GM18499 (cell line): ENCODE measurements around the gene ADGB.
"Not testable (repeated sequence)": the region's sequence is repeated elsewhere in the genome, so short reads cannot be mapped to it uniquely, and the experiment has no call there.

ENCODE experiments used
- ATAC-seq: cut with Tn5 transposase; IDR thresholded peaks from one replicate; pipeline ENCODE4 v1.9.1; 2021; ENCODE audit warnings: moderate number of reproducible peaks; ENCODE audit not compliant: insufficient read depth, unreplicated experiment

ADGB gene

GRCh38 chr6:146598772-146599405, at the start of gene ADGB:
ADGB (plus strand) TSS chr6:146598972; CDS start chr6:146599041, 69 bp downstream.
- ATAC-seq = no peak

DNA sequence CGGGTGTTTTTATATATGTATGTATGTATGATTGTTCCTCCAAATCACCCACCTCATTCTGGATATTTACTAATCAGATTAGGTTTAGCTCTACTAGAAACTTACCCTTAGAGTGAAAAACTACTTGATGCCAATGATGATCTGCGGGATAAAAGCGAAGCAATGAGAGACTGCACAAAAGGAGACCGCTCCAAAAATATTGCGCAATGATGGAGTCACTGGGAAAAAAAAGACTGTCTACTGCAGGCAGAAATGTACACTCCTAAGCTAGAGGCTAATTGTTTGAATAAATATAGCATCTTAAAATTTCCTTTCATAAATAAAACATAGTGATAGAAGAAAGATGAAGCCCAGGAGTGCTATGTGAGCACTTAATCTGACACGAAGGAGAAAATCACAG, 47.9 kb upstream of the ADGB start:
- ATAC-seq = no peak

DNA sequence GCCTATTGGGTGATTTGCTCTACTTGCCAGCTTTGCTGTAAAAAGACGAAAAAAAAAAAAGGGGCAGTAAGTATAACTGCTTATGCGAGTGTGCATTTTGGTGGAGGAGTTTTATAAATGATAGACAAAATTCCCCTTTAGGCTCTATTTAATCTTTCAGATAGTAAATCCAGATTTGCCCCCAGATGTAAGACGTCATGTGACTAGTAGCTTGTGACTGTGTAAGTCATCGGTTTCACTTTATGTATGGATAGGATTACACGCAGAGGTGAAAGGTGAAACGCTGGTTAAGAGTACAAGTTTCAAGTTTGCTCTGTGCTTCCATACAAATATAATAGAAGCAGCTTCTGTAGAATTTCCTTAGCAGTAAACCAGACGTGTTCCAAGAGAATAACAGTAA, 47.2 kb upstream of the ADGB start:
- ATAC-seq = no peak

GRCh38 chr6:146553377-146554135, 45.2 kb upstream of the ADGB start:
- no peak for ATAC-seq

DNA sequence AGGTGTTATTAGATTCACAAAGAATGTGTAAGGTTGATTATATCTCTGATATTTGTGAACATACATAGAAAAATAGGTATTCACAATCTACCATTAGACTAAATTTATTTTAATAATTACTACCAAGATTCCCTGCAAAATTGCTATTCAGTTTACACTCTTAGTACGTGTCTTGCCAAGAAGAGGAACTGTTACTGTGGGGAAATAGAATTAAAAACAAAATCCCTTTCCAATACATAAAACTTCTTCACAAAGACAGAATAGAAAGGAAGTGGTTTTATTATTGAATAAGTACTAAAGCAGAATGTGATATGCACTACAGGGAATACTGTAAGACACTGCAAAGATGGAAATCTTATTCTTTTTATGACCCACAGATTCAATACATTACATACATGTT, 38.2 kb upstream of the ADGB start:
- ATAC-seq = no peak

DNA sequence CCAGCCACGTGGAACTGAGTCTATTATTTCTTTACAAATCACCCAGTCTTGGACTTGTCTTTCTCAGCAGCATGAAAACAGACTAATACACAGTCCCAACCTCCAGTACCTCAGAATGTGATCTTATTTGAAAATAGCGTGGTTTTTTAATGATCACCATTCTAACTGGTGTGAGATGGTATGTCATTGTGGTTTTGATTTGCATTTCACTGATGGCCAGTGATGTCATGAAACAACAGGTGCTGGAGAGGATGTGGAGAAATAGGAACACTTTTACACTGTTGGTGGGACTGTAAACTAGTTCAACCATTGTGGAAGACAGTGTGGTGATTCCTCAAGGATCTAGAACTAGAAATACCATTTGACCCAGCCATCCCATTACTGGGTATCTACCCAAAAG, 32.1 kb upstream of the ADGB start:
- ATAC-seq = not testable (repeated sequence)

- not testable (repeated sequence) for ATAC-seq
Measured at GRCh38 chr6:146568619-146569018, 30.2 kb upstream of the ADGB start.

GRCh38 chr6:146574211-146574610, 24.6 kb upstream of the ADGB start:
- no peak for ATAC-seq

GRCh38 chr6:146578054-146578453, 20.7 kb upstream of the ADGB start:
- ATAC-seq = no peak

DNA sequence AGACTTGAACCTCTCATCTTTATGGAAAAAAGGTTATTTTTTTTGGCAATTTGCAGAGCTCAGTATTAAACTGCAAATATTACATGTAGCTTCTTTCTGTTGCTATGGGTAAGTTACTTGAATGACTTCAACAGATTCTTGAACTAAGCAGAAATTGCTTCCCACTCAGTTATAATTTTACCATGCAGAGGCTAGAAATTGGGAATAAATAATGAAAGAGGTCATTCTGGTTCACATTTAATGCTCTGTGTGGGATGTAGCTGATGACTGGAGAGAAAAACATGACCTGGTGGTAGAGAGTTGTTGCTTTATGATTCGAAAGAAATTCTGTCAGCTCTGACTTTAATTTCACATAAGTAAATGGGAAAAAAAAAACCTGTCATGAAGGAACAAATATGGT, 16.8 kb upstream of the ADGB start:
- ATAC-seq = no peak

DNA sequence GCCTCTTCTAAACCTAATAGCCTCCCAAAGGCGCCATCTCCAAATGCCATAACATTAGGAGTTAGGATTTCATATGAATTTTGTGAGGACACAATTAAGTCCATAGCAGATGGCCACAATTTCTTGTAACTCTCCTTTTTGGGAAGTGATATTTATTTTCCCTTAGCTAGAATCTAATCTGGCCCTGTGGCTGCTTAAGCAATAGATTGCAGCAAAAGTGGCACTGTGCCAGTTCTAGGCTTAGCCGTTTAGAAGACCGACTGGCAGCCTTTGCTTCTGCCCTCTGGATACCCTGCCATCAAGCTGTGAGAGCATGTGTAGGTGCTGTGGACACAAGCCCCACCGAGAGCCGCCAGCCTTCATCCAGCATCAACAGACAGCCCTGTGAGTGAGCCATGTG, 15.9 kb upstream of the ADGB start:
- ATAC-seq = no peak

DNA sequence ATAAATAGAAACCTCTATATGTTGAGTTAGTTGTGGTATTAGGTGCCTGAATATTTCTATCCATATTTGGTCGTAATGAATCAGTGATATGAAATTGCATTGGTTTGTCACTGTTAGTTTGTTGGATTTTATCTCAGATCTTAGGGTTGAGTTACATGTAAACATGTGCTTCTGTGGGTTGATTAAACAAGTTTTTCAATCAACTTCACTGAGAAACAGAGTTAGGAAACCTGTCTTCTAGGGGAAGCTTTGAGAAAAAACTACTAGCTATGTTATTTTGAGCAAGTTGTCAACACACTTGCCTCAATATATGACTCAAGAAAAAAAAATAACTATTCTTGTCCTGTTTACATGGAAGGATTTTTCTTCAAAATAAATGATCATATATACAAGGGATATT, 14.8 kb upstream of the ADGB start:
- no peak for ATAC-seq

DNA sequence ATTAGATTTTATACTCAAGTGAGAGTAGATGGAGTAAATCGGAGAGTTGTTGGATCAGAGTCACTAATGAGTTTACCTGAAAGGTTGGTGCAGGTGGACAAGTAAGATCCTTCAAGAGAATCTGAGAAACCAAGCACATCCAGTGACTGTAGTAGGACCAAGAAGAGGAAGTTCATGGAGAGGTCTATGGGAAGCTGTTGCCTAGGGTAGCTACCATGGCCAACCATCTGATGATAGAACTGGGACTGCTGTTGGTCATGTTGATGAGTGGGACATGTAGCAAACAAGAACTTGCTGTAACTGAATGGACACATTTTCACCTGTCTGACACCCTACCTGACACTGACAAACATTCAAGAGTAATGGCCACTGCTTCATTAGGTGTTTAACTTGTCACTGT, 11.3 kb upstream of the ADGB start:
- ATAC-seq = no peak

GRCh38 chr6:146590492-146590891, 8.3 kb upstream of the ADGB start:
- ATAC-seq = no peak

DNA sequence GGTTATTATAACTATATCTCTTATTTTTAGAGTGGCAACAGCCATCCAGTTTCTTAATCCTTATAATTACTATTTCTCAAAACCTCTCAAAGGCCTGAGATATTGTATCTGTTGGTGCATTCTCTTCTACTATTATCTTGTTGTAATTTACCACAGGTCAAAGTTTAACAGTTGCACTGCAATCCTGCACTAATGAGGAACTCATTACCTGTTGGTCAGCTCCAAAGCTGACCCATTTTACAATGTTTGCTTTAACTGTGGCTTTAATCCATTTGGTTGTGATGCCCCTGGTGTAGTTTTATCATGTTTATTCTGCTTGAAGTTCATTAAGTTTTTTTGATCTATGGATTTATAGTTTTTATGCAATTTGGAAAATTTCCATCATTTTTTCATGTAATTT, 6.3 kb upstream of the ADGB start:
- no peak for ATAC-seq

DNA sequence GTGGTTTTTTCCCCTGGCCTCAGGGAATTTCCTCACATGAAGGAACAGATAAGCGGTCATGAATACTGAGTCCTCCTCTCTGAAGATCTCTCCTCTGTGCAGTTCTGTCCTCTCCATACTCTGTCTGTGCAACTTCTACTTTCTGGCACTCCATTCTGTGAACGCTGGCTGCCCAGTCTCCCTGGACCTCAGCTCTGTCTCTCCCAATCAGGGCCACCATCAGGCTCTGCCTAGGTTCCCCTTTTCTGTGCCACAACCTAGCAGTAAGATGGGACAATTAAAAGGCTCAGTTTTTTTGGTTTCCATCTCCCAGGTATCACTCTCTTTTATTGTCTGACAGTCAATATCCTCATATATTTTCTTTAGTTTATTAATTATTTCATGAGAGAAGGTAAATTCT, 4.8 kb upstream of the ADGB start:
- ATAC-seq = no peak

- ATAC-seq = no peak
Measured at GRCh38 chr6:146594495-146594894, 4.3 kb upstream of the ADGB start.

DNA sequence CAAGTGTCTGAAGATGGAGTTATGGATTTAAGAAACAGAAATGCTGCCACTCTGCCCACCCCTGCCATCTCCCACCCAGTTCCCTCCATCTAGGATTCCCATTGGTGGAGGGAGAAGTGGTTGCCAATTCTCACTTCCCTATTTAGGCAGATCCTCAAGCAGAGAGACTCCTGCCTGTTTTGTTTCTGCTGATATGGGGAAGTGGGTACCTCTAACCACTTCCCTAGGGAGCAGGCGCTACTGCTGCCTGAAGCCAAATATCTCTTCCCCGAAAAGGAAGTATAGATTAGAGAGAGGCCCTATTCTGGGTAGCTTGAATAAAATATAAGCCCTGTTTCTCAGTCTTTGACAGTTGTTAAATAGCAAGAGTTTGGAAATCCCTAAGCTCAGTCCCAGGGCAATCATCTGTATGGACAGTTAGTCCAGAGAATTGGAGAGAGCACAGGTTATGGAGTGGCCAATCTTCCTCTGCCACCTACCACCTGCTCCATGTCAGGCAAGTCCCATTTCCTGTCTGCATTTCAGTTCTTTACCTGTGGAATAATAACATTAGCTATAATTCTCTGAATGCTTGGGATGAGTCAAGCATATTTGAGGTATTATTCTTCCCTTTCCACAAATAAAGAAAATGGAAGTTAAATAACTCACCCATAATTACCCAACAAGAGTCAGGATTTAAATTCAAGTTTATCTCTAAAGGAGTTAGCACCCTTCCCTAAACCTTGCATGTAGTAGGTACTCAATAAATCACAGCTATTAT, 2.6 kb upstream of the ADGB start:
- no peak for ATAC-seq

DNA sequence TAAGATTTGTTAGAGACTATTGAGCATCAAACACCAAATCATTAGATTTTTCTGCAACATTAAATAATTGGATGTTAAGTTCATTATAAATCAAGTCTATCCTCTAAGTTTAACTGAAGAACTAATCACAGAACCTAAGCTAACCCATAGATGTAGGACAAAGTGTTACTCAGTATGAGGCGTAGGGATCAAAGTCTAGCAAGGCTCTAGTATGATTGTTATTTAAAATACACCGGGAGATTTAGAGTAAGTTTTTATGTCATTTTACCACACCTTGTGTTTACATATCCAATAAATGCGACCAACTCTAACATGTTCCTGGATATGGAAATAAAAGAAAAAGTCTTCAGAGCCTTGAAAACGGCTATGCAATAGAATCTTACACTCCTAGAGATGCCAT, 2.6 kb downstream of the ADGB start:
- no peak for ATAC-seq

DNA sequence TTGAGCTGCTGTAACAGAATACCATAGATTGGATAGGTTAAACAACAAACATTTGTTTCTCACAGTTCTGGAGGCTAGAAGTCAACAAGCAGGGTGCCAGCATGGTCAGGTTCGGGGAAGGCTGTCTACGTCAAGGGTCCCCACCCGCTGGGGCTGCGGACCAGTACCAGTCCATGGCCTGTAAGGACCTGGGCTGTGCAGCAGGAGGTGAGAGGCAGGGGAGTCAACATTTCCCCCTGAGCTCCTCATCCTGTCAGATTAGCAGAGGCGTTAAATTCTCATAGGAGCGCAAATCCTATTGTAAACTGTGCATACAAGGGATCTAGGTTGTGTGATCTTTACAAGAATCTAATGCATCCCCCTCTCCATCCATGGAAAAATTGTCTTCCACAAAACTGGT, 3.8 kb downstream of the ADGB start:
- ATAC-seq = no peak

DNA sequence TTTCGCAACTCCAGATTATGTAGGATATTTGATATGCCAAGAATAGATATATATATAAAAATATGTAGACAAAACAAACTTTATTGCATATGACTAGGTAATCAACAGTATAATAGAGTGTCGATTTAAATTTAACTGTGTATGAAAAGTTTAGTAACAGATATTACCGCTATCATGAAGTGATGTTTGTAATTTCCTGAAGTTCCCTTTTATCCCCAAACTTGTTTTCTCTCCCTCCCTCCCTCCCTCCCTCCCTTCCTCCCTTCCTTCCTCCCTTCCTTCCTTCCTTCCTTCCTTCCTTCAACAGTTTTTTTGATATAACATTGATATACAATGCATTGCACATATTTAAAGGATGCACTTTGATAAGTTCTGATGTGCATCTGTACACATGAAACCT, 15.2 kb downstream of the ADGB start:
- no peak for ATAC-seq
